ENCODE data around the gene WNT3A.

Gene WNT3A

GRCh38 chr1:228000416-228000815 is 6.4 kb upstream of the WNT3A start:
- no peak for DNase-seq

- DNase-seq = no peak
These were observed 5.8 kb upstream of the WNT3A start for GRCh38 chr1:228000836-228001563.

GRCh38 chr1:228001738-228002535 is 4.9 kb upstream of the WNT3A start:
- DNase-seq = no peak

- DNase-seq = no peak
These were observed 4.0 kb upstream of the WNT3A start for GRCh38 chr1:228002792-228003191.

GRCh38 chr1:228003461-228004330 is 3.1 kb upstream of the WNT3A start:
- DNase-seq = no peak

- no peak for DNase-seq
These were observed 2.4 kb upstream of the WNT3A start for GRCh38 chr1:228004331-228004855.

GRCh38 chr1:228004856-228005462 is 1.8 kb upstream of the WNT3A start:
- DNase-seq = no peak

GRCh38 chr1:228005511-228006033 is 1.2 kb upstream of the WNT3A start:
- DNase-seq = no peak

GRCh38 chr1:228006034-228006785 is 588 bp upstream of the WNT3A start:
- no peak for DNase-seq

- no peak for DNase-seq
These were observed 427 bp downstream of the WNT3A start for GRCh38 chr1:228007049-228007800.

- DNase-seq = no peak
These were observed 1.1 kb downstream of the WNT3A start for GRCh38 chr1:228007801-228008341.

- DNase-seq = no peak
These were observed 1.8 kb downstream of the WNT3A start for GRCh38 chr1:228008391-228009115.

- DNase-seq = no peak
These were observed 2.5 kb downstream of the WNT3A start for GRCh38 chr1:228009116-228009827.

- DNase-seq = no peak
These were observed 3.3 kb downstream of the WNT3A start for GRCh38 chr1:228009828-228010775.

GRCh38 chr1:228010921-228011320 is 4.1 kb downstream of the WNT3A start:
- DNase-seq = no peak

GRCh38 chr1:228011721-228012311 is 5.0 kb downstream of the WNT3A start:
- no peak for DNase-seq

GRCh38 chr1:228012555-228012954 is 5.8 kb downstream of the WNT3A start:
- no peak for DNase-seq

Data from DMS79 treated with DMSO at 0.1 percent for 48 hours (cell line).